ENCODE data around the gene ZBP1. TPM values are rescaled to one million over a fixed set of nuclear protein-coding genes. Genes with fewer than 3 reads are reported as not detected.

Gene ZBP1
- total RNA-seq, 4 donors from 2014 or later, result 0.78 to 3.6 TPM; not detected in 2

- H3K4me1 ChIP-seq, result peaks cover 0 to 15% (median 1%) of the 10 kb centered on the region in 4 donors
- peak overlapping the region in 1 of 4 donors; percentile 15 for H3K27ac ChIP-seq
- no peak overlapping the region for H3K4me3 ChIP-seq
- H3K36me3 ChIP-seq, result no peaks in the 10 kb centered on the region
- H3K27me3 ChIP-seq, result peaks cover 0 to 22% of the 10 kb centered on the region in 2 donors
- no peak for TF ChIP-seq POLR2A (IDR thresholded peaks at IDR 0.05)
- TF ChIP-seq CTCF (IDR thresholded peaks at IDR 0.05), result no peak
- no peak for TF ChIP-seq EP300 (IDR thresholded peaks at IDR 0.05)
- WGBS, 2 donors, result 40 to 58% methylated on average over 18 to 20 of the region's 20 CpGs
- H3K9me3 ChIP-seq, result no peaks in the 10 kb centered on the region
- no peak for DNase-seq (ENCODE audit: low spot score in 2 of 2)
Observed at GRCh38 chr20:57570145-57570850, 49.9 kb downstream of the ZBP1 start.

- no peak for DNase-seq (ENCODE audit: low spot score in 2 of 2)
- no peaks in the 10 kb centered on the region for H3K36me3 ChIP-seq
- peaks cover 0 to 16% of the 10 kb centered on the region in 2 donors for H3K27me3 ChIP-seq
- TF ChIP-seq POLR2A (IDR thresholded peaks at IDR 0.05) (no peak), CTCF (IDR thresholded peaks at IDR 0.05) (no peak), EP300 (IDR thresholded peaks at IDR 0.05) (no peak)
- no peak overlapping the region for H3K4me3 ChIP-seq
- H3K9me3 ChIP-seq, result no peaks in the 10 kb centered on the region
- WGBS, 2 donors, result 89 to 94% methylated on average over 12 of the region's 12 CpGs
- H3K4me1 ChIP-seq, result peaks cover 0 to 15% (median 1%) of the 10 kb centered on the region in 4 donors
- H3K27ac ChIP-seq, result no peak overlapping the region
Observed at GRCh38 chr20:57568960-57569359, 51.3 kb downstream of the ZBP1 start.

DNA sequence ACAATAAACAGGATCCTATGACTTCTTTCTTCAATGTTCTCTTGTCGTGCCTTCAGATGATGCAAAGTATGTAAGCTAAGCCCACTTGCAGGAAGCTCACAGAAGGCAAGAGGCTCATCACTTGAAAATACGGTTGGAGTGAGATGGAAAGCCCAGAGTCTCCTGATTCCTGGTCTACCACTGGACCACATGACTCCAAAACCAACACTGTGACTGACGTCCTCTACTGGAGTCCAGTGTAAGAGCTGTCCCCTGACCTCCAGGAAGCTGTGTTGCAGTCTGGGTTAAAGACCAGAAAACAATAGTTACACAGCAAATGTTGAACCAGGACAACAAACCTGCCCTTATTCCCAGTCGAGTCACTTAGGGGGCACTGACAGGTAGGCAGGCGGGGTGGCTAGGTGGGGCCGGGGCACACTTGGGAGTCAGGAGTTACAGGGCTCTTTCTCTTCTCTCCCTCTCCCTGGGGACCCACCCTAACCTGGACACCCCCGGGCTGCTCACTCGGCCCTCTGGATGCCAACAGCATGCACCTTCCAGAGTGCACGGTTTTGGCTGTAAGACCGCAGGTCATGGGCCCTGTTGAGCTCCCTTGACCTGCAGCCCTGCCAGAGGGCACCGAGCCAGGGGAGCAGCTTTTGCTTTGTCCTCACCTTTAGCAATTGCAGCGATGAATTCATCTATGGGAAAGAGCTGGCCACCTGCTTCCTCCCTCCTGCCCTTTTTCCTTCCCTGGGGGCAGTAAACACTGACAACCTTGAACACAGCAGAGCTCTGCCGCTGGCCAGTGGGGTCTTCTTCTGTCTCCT is 51.9 kb downstream of the ZBP1 start:
- H3K27ac ChIP-seq, result no peak overlapping the region
- no peak for TF ChIP-seq POLR2A (IDR thresholded peaks at IDR 0.05)
- TF ChIP-seq CTCF (IDR thresholded peaks at IDR 0.05), result no peak
- TF ChIP-seq EP300 (IDR thresholded peaks at IDR 0.05), result no peak
- no peaks in the 10 kb centered on the region for H3K9me3 ChIP-seq
- WGBS, 2 donors, result 70 to 76% methylated on average over 13 of the region's 13 CpGs
- peaks cover 0 to 16% of the 10 kb centered on the region in 2 donors for H3K27me3 ChIP-seq
- H3K4me1 ChIP-seq, result peaks cover 0 to 15% (median 1%) of the 10 kb centered on the region in 4 donors
- DNase-seq (ENCODE audit: low spot score in 2 of 2), result no peak
- no peaks in the 10 kb centered on the region for H3K36me3 ChIP-seq
- no peak overlapping the region for H3K4me3 ChIP-seq

- Histone ChIP-seq H3K36me3 (no peaks in the 10 kb centered on the region), H3K27me3 (peaks cover 0 to 16% of the 10 kb centered on the region in 2 donors), H3K27ac (no peak overlapping the region), H3K4me1 (peaks cover 0 to 15% (median 1%) of the 10 kb centered on the region in 4 donors), H3K9me3 (no peaks in the 10 kb centered on the region), H3K4me3 (no peak overlapping the region)
- no peak for DNase-seq (ENCODE audit: low spot score in 2 of 2)
- WGBS, 2 donors, result 83 to 84% methylated on average over 9 of the region's 9 CpGs
- TF ChIP-seq EP300 (IDR thresholded peaks at IDR 0.05), result no peak
- TF ChIP-seq POLR2A (IDR thresholded peaks at IDR 0.05), result no peak
- no peak for TF ChIP-seq CTCF (IDR thresholded peaks at IDR 0.05)
Observed at GRCh38 chr20:57567471-57568079, 52.7 kb downstream of the ZBP1 start.
